SH-SY5Y (cell line): ENCODE results near the gene MRGPRE.

Experiments used
- GATA2 ChIP-seq: IDR thresholded peaks from 2 replicates; pipeline ENCODE4 v1.6.1; 2011; ENCODE audit warnings: mild to moderate bottlenecking, low read depth, low read length
- GATA3 ChIP-seq: IDR thresholded peaks from 2 replicates; pipeline ENCODE4 v1.6.1; 2011; ENCODE audit warnings: low read depth, mild to moderate bottlenecking, low read length, moderate library complexity

- TF ChIP-seq GATA2 (no peak), GATA3 (no peak)
Observed at GRCh38 chr11:3202305-3202704, 29.9 kb downstream of the MRGPRE start.
